GM12878 (cell line): ENCODE results near the gene LY6G5B. TPM values are rescaled to one million over a fixed set of nuclear protein-coding genes. Genes with fewer than 3 reads are reported as not detected.

Experiments
- ATAC-seq: fragments of 200-7000 bp; cut with Tn5 transposase; 3 replicates; pipeline ENCODE4 v1.9.1; 2020; ENCODE audit warnings: mild to moderate bottlenecking, moderate library complexity
- BruUV-seq: library from RNA; stranded (reverse); fragments of 400-500 nt; replicated peaks from 2 replicates; lab custom pipeline; 2021; lab: Mats Ljungman, UMichigan
- CTCF ChIA-PET: fragments of 300-600 bp; sonication (Branson Sonifier 250); formaldehyde crosslinking; extraction: SDS; loops from one replicate; lab custom pipeline; 2021; ENCODE audit warnings: inconsistent platforms; lab: Yijun Ruan, JAX
- POLR2A ChIA-PET: fragments of 350-600 bp; formaldehyde crosslinking; extraction: SDS; loops from one replicate; lab custom pipeline; 2021; ENCODE audit warnings: inconsistent platforms; lab: Charles Lee
- RAD21 ChIA-PET: fragments of 300-600 bp; sonication (Branson Sonifier 250); formaldehyde crosslinking; loops from one replicate; lab custom pipeline; 2023; ENCODE audit warnings: antibody characterized with exemption; ENCODE audit not compliant: unreplicated experiment; lab: Charles Lee
- SMC1A ChIA-PET: fragments of 300-600 bp; sonication (Branson Sonifier 250); formaldehyde crosslinking; loops from one replicate; lab custom pipeline; 2023; ENCODE audit not compliant: unreplicated experiment, uncharacterized antibody; lab: Charles Lee
- DNase-seq: peaks from one replicate; pipeline ENCODE4 v3.0.0-alpha.2; 2011; ENCODE audit warnings: low read depth, low spot score
- FAIRE-seq: peaks from 3 replicates; lab custom pipeline; 2011; peaks lifted over from hg19 to GRCh38; lab: Jason Lieb, UNC
- H2AFZ ChIP-seq: 2 replicates; pipeline ENCODE4 v1.6.0; 2011; ENCODE audit warnings: low read depth, low read length, control low read depth; ENCODE audit not compliant: control insufficient read depth
- H3K27ac ChIP-seq: 2 replicates; pipeline ENCODE4 v1.5.1; 2011; ENCODE audit warnings: control low read depth; ENCODE audit not compliant: control insufficient read depth, insufficient read depth
- H3K27me3 ChIP-seq, 2 experiments: replicated peaks in 1 of 2; 2 replicates each; pipeline versions ENCODE4 v1.6.0 to v1.6.1; 2011; ENCODE audit warnings: low read length in 1 of 2; ENCODE audit not compliant: control insufficient read depth in 2 of 2, insufficient read depth in 2 of 2
- H3K36me3 ChIP-seq, 2 experiments: 2 replicates each; pipeline ENCODE4 v1.5.1; 2011; ENCODE audit warnings: low read length in 1 of 2; ENCODE audit not compliant: control insufficient read depth in 2 of 2, insufficient read depth in 2 of 2
- H3K4me1 ChIP-seq: 2 replicates; pipeline ENCODE4 v1.6.1; 2011; ENCODE audit warnings: mild to moderate bottlenecking, low read length, moderate library complexity, mixed read lengths; ENCODE audit not compliant: control insufficient read depth, insufficient read depth
- H3K4me2 ChIP-seq: 2 replicates; pipeline ENCODE4 v1.6.0; 2011; ENCODE audit warnings: control low read depth; ENCODE audit not compliant: control insufficient read depth, insufficient read depth
- H3K4me3 ChIP-seq: fragments of 200-600 bp; sonication (generic); 2 replicates; pipeline ENCODE4 v1.5.1; 2016
- H3K79me2 ChIP-seq: 2 replicates; pipeline ENCODE4 v1.6.0; 2011; ENCODE audit warnings: low read length; ENCODE audit not compliant: control insufficient read depth, insufficient read depth
- H3K9ac ChIP-seq: 2 replicates; pipeline ENCODE4 v1.8.0; 2011; ENCODE audit warnings: low read length, control low read depth, mixed read lengths; ENCODE audit not compliant: control insufficient read depth, insufficient read depth
- H3K9me3 ChIP-seq: replicated peaks from 3 replicates; pipeline ENCODE4 v1.5.1; 2011; ENCODE audit warnings: mild to moderate bottlenecking, low read length; ENCODE audit not compliant: control insufficient read depth, insufficient read depth
- H4K20me1 ChIP-seq: 2 replicates; pipeline ENCODE4 v1.6.0; 2011; ENCODE audit not compliant: control insufficient read depth, insufficient read depth
- CHD1 ChIP-seq: IDR thresholded peaks from 2 replicates; pipeline ENCODE4 v1.6.1; 2012; ENCODE audit warnings: low read depth, low read length, improper control_type of control experiment
- HCFC1 ChIP-seq: fragments of 150-350 bp; IDR thresholded peaks from 2 replicates; pipeline ENCODE4 v1.6.1; 2014; ENCODE audit warnings: low read length
- HDAC6 ChIP-seq: fragments of 200-600 bp; sonication (generic); IDR thresholded peaks from one replicate; pipeline ENCODE4 v1.8.0; 2017; ENCODE audit warnings: antibody characterized with exemption; ENCODE audit not compliant: unreplicated experiment
- NFIC ChIP-seq: IDR thresholded peaks from 2 replicates; pipeline ENCODE4 v1.6.1; 2012; ENCODE audit warnings: low read depth, mild to moderate bottlenecking, inconsistent platforms, low read length, moderate library complexity
- POLR2A ChIP-seq: IDR thresholded peaks from 2 replicates; pipeline ENCODE4 v1.6.1; 2011; ENCODE audit warnings: low read depth, mild to moderate bottlenecking, low read length
- POU2F2 ChIP-seq: IDR thresholded peaks from 3 replicates; pipeline ENCODE4 v1.6.1; 2011; ENCODE audit warnings: low read depth, mild to moderate bottlenecking, low read length, borderline replicate concordance
- SUZ12 ChIP-seq: fragments of 200-600 bp; sonication (generic); IDR thresholded peaks from one replicate; pipeline ENCODE4 v1.6.1; 2018; ENCODE audit warnings: antibody characterized with exemption, mild to moderate bottlenecking; ENCODE audit not compliant: unreplicated experiment
- TARDBP ChIP-seq: IDR thresholded peaks from 2 replicates; pipeline ENCODE4 v1.6.1; 2016; ENCODE audit warnings: borderline replicate concordance
- WGBS: methylation state at CpG from one replicate; pipeline ENCODE4 v1.1.6; 2016; ENCODE audit warnings: low lambda C conversion rate; ENCODE audit not compliant: insufficient replicate concordance, insufficient coverage; ENCODE audit errors: missing lambda C conversion rate; 5-methylcytosine and 5-hydroxymethylcytosine counted together
- in situ Hi-C: fragments of 300-500 bp; cut with MboI; formaldehyde crosslinking; loops from 9 replicates; pipeline ENCODE4 v1.14.3; 2018; ENCODE audit warnings: mixed read lengths
- intact Hi-C: fragments of 100-400 bp; cut with micrococcal nuclease; formaldehyde crosslinking; loops from one replicate; pipeline ENCODE4 v1.14.2; 2022; ENCODE audit not compliant: unreplicated experiment
- polyA plus RNA-seq, 11 experiments: library from polyadenylated mRNA; depleted of rRNA in 4 of 11; unstranded in 6 of 11; stranded (reverse) in 5 of 11; fragments of >200 nt; fragmentation: Nextera tagmentation in 4 of 11; fragmentation: Illumina TruSeq in 1 of 11; extraction: Ambion mirVana in 4 of 11; extraction: Trizol in 1 of 11; gene quantifications; 1 replicate in 1 of 11; 2 replicates in 10 of 11; pipeline versions ENCODE4 v1.2.1 to v1.2.3, GENCODE V29; 2011 to 2016; ENCODE audit warnings: inconsistent platforms in 2 of 11, missing spikeins in 2 of 11, low read depth in 1 of 11
- total RNA-seq, 4 experiments: library from RNA; depleted of rRNA in 3 of 4; stranded (reverse); fragments of >200 nt in 3 of 4; fragmentation: Illumina TruSeq in 1 of 4; extraction: Trizol in 1 of 4; gene quantifications; 2 replicates each; pipeline versions ENCODE4 v1.2.1 to v1.2.3, GENCODE V29; 2013 to 2021
- TF ChIP-seq, protein P1 (sequence below): IDR thresholded peaks from 2 replicates; pipeline ENCODE4 v1.6.1; 2012; ENCODE audit warnings: low read depth, low read length, improper control_type of control experiment
- TF ChIP-seq, protein P2 (sequence below): IDR thresholded peaks from 2 replicates; pipeline ENCODE4 v1.6.1; 2012; ENCODE audit warnings: low read depth, low read length, improper control_type of control experiment

Gene LY6G5B
- total and polyA plus RNA-seq, 10 of the 15 experiments (the other 5 are each of a cell fraction or from before 2014, with no cell fraction given) = 3.2 to 16.5 (median 7.5) TPM

DNA sequence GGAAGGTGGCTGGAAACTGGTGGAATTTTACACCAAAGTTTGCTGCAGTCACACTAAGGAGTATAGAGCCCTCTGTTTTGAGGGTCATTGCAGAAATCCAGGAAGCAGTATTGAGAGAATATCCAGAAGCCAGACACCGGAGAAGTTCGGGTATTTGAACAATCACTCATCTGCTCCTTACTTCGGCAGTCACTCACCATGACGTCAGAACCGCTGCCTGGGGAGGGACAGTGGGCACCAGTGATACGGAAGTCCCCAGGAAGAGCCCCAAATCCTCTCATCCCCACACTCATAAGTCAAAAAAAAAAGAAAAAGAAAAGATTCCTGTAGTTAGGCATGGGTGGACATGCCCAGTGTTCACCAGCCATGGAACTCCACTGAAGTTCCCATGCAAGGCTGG, 7.1 kb downstream of the LY6G5B start (continued):
- TF ChIP-seq, protein P1, sequence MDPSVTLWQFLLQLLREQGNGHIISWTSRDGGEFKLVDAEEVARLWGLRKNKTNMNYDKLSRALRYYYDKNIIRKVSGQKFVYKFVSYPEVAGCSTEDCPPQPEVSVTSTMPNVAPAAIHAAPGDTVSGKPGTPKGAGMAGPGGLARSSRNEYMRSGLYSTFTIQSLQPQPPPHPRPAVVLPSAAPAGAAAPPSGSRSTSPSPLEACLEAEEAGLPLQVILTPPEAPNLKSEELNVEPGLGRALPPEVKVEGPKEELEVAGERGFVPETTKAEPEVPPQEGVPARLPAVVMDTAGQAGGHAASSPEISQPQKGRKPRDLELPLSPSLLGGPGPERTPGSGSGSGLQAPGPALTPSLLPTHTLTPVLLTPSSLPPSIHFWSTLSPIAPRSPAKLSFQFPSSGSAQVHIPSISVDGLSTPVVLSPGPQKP = no peak
- TF ChIP-seq POU2F2 = no peak
- TF ChIP-seq HDAC6 = no peak
- no peak for TF ChIP-seq TARDBP
- TF ChIP-seq SUZ12 = no peak

DNA sequence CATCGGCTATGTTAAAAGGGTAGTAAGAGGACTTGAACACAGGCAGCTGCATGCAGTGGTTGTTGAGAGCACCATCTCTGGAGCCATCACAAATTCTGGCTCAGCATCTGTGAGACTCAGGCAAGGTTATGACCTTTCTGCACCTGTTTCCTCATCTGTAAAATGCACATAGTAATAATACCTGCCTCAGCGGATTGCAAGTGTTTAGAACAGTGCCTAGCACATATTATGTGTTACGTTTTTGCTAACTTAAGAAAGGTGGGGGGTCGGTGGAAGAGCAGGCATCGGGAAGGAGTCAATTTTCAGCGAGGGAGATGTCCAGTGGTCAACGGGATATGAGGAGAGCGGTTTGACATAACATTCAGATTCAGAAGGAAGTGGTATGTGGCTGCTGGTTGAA, 8.2 kb downstream of the LY6G5B start:
- Histone ChIP-seq H3K9me3 (no peaks in the 10 kb centered on the region), H3K4me2 (no peak overlapping the region), H3K27me3 (no peaks in the 10 kb centered on the region), H3K9ac (no peak overlapping the region), H3K79me2 (no peaks in the 10 kb centered on the region), H2AFZ (no peak overlapping the region), H3K27ac (no peak overlapping the region), H3K36me3 (peaks cover 0 to 4% of the 10 kb centered on the region in 2 experiments; a peak in 1 of 4 replicates), H3K4me1 (peaks cover 6% of the 10 kb centered on the region), H4K20me1 (no peaks in the 10 kb centered on the region), H3K4me3 (no peak overlapping the region)
- WGBS = 40% methylated on average over 8 of the region's 8 CpGs
- DNase-seq (no peak), FAIRE-seq (no peak), ATAC-seq (no peak)
- in situ Hi-C loops = no loop called here
- RAD21 ChIA-PET = no interaction called here
- intact Hi-C loops = no loop called here
- CTCF ChIA-PET = interaction anchor here (0.6 to 1.1 kb wide), 2 partner anchors 25 to 113 kb away, joined by 3 read pairs; partner anchors contain the start of gene ABHD16A
- TF ChIP-seq, protein P1 = no peak
- TF ChIP-seq CHD1 = no peak
- no peak for TF ChIP-seq HCFC1
- TF ChIP-seq, protein P2, sequence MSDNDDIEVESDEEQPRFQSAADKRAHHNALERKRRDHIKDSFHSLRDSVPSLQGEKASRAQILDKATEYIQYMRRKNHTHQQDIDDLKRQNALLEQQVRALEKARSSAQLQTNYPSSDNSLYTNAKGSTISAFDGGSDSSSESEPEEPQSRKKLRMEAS = no peak
- TF ChIP-seq NFIC = no peak
- no peak for TF ChIP-seq POLR2A
- SMC1A ChIA-PET = interaction anchor here (1.0 to 1.6 kb wide), 3 partner anchors 69 to 245 kb away, joined by 3 to 6 read pairs (median 5); no protein-coding TSS in a partner anchor
- no TSS peak for BruUV-seq
- POLR2A ChIA-PET = interaction anchor here (1.5 kb wide), 1 partner anchor 11 kb away, joined by 3 read pairs; no protein-coding TSS in a partner anchor
